Measurements from ENCODE around the gene PEX14. TPM values are rescaled to one million over a fixed set of nuclear protein-coding genes. Genes with fewer than 3 reads are reported as not detected.

Gene PEX14
- total and polyA plus RNA-seq, 9 of the 15 experiments (the other 6 are each of a cell fraction or from before 2014, with no cell fraction given) = 2.6 to 45.7 (median 22.7) TPM

DNA sequence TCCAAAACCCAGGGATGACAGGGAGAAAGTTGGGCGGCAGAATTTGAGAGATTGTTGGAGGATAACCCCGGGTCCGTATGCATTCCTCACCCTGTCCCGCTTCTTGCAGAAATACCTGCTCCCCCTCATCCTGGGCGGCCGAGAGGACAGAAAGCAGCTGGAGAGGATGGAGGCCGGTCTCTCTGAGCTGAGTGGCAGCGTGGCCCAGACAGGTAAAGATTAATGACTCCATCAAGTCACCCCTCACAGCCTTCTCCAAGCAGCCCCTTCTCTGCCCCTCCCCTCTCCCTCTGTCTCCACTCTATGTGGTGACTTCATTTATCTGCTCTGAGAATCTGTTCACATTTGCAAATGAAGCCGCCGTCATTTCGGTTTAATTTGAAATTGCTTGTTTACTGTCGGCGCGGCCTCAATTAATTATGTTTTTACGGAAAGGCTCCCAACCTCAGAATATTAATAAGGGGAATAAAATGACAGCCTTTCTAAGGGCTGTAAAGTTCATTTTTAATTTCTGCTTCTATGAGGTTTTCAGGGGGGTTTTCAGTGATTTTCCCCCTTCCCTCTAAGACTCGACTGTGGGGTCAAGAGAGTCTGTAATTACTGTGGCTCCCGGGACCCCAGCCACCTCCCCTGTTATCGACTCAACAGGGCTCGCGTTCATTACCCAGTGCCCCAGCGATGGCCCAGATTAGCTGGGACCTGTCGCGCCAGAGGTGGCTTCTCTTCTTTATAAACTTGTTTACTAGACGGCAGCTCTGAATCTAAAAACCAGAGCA is 148.3 kb downstream of the PEX14 start (continued):
- TF ChIP-seq UBTF (IDR thresholded peaks at IDR 0.05; ENCODE audit: borderline replicate concordance in 1 of 2, low read depth in 2 of 2, low read length in 2 of 2) (no peak), DEAF1 (CRISPR knock-in tag; IDR thresholded peaks at IDR 0.05) (no peak), CAMTA2 (CRISPR knock-in tag; conservative IDR thresholded peaks at IDR 0.05) (no peak), ZNF384 (IDR thresholded peaks at IDR 0.05; ENCODE audit: low read depth, low read length) (no peak), ZNF197 (CRISPR knock-in tag; IDR thresholded peaks at IDR 0.05; ENCODE audit: low read depth) (no peak), CTCFL (IDR thresholded peaks at IDR 0.05; ENCODE audit: borderline replicate concordance, insufficient read depth, low read depth, low read length, poor library complexity, severe bottlenecking) (no peak), JUN (IDR thresholded peaks at IDR 0.05; ENCODE audit: borderline replicate concordance, low read depth, low read length) (no peak), JUN (CRISPR knock-in tag; IDR thresholded peaks at IDR 0.05; ENCODE audit: borderline replicate concordance) (no peak), COPS2 (conservative IDR thresholded peaks at IDR 0.05) (no peak), ZNF232 (CRISPR knock-in tag; IDR thresholded peaks at IDR 0.05) (no peak), EP400 (IDR thresholded peaks at IDR 0.05) (no peak)
- TF ChIP-seq, protein P1, sequence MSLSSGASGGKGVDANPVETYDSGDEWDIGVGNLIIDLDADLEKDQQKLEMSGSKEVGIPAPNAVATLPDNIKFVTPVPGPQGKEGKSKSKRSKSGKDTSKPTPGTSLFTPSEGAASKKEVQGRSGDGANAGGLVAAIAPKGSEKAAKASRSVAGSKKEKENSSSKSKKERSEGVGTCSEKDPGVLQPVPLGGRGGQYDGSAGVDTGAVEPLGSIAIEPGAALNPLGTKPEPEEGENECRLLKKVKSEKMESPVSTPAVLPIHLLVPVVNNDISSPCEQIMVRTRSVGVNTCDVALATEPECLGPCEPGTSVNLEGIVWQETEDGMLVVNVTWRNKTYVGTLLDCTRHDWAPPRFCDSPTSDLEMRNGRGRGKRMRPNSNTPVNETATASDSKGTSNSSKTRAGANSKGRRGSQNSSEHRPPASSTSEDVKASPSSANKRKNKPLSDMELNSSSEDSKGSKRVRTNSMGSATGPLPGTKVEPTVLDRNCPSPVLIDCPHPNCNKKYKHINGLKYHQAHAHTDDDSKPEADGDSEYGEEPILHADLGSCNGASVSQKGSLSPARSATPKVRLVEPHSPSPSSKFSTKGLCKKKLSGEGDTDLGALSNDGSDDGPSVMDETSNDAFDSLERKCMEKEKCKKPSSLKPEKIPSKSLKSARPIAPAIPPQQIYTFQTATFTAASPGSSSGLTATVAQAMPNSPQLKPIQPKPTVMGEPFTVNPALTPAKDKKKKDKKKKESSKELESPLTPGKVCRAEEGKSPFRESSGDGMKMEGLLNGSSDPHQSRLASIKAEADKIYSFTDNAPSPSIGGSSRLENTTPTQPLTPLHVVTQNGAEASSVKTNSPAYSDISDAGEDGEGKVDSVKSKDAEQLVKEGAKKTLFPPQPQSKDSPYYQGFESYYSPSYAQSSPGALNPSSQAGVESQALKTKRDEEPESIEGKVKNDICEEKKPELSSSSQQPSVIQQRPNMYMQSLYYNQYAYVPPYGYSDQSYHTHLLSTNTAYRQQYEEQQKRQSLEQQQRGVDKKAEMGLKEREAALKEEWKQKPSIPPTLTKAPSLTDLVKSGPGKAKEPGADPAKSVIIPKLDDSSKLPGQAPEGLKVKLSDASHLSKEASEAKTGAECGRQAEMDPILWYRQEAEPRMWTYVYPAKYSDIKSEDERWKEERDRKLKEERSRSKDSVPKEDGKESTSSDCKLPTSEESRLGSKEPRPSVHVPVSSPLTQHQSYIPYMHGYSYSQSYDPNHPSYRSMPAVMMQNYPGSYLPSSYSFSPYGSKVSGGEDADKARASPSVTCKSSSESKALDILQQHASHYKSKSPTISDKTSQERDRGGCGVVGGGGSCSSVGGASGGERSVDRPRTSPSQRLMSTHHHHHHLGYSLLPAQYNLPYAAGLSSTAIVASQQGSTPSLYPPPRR (CRISPR knock-in tag; IDR thresholded peaks at IDR 0.05; ENCODE audit: borderline replicate concordance) = no peak
